Activated T-helper 2 cell treated with anti-CD3 and anti-CD28 coated beads, Interferon-gamma antibody, Interleukin-2, Interleukin-4, amounts not matched to agents 10 μg/mL and 5 μg/mL and 100 μg/mL, durations not matched to agents 14 hours and 24 hours and 36 hours (primary cell): ENCODE measurements around the gene STK33. TPM values are rescaled to one million over a fixed set of nuclear protein-coding genes. Genes with fewer than 3 reads are reported as not detected.

Source experiments
- DNase-seq: peaks from one replicate; pipeline ENCODE4 v3.0.0; 2021; ENCODE audit warnings: low spot score
- H3K27ac Mint-ChIP-seq: one replicate; pipeline ENCODE4 v1.8.0; 2021; ENCODE audit warnings: mixed read lengths
- H3K27me3 Mint-ChIP-seq: one replicate; pipeline ENCODE4 v1.8.0; 2021; ENCODE audit warnings: low read depth, mixed read lengths
- H3K36me3 Mint-ChIP-seq: one replicate; pipeline ENCODE4 v1.8.0; 2021; ENCODE audit warnings: low read depth, mixed read lengths
- H3K4me1 Mint-ChIP-seq: one replicate; pipeline ENCODE4 v1.8.0; 2021; ENCODE audit warnings: low read depth, mixed read lengths
- H3K4me3 Mint-ChIP-seq: one replicate; pipeline ENCODE4 v1.8.0; 2021; ENCODE audit warnings: low read depth, mild to moderate bottlenecking, moderate library complexity, mixed read lengths
- H3K9me3 Mint-ChIP-seq: one replicate; pipeline ENCODE4 v1.8.0; 2021; ENCODE audit warnings: mixed read lengths
- intact Hi-C: fragments of 100-400 bp; cut with micrococcal nuclease; formaldehyde crosslinking; loops from one replicate; pipeline ENCODE4 v1.15.1; 2023
- total RNA-seq: library from RNA; stranded (reverse); gene quantifications from 2 replicates; pipeline ENCODE4 v1.2.3, GENCODE V29; 2022

The STK33 gene
- total RNA-seq, 1 donor from 2014 or later, result 0.62 TPM

DNA sequence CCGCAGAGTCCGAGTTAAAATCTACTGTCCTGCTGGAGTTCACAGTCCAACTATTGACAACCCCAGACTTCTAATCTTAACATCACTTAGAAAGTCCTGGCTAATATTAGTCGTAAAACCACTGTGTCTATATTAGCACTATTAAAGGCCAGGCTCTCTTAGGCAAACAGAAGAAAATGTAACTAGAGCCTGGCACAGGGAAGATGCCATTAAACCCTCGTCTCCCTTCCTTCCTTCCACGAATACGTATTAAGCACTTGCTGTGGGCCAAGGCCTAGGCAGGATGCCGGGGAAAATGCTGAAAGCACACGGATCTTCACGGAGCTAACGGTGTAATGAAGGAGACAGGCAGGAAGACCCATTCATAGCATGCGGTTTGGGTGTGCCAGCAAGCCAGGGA, 248.8 kb downstream of the STK33 start:
- no peak overlapping the region for H3K27ac Mint-ChIP-seq
- intact Hi-C loops, result no loop called here
- no peaks in the 10 kb centered on the region for H3K27me3 Mint-ChIP-seq
- no peak for DNase-seq
- H3K36me3 Mint-ChIP-seq, result no peaks in the 10 kb centered on the region
- no peak overlapping the region for H3K4me3 Mint-ChIP-seq
- H3K4me1 Mint-ChIP-seq, result no peaks in the 10 kb centered on the region
- H3K9me3 Mint-ChIP-seq, result no peaks in the 10 kb centered on the region

DNA sequence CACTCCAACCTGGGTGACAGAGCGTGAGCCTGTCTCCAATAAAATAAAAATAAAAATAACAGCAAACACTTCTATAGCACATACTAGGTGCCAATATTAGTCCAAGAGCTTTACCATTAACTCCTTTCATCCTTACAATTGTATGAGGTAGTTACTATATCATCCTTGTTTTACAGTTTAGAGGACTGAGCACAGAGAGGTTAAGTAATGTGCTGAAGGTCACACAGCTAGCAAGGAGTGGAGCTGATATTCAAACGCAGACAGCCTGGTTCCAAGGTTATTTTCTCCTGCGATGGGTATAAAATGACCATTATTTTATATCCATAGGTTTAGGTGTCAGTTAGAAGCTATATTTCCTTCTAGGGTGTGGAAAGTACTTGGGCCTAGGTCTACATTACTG, 249.7 kb downstream of the STK33 start:
- H3K4me3 Mint-ChIP-seq, result no peak overlapping the region
- no peaks in the 10 kb centered on the region for H3K4me1 Mint-ChIP-seq
- intact Hi-C loops, result no loop called here

DNA sequence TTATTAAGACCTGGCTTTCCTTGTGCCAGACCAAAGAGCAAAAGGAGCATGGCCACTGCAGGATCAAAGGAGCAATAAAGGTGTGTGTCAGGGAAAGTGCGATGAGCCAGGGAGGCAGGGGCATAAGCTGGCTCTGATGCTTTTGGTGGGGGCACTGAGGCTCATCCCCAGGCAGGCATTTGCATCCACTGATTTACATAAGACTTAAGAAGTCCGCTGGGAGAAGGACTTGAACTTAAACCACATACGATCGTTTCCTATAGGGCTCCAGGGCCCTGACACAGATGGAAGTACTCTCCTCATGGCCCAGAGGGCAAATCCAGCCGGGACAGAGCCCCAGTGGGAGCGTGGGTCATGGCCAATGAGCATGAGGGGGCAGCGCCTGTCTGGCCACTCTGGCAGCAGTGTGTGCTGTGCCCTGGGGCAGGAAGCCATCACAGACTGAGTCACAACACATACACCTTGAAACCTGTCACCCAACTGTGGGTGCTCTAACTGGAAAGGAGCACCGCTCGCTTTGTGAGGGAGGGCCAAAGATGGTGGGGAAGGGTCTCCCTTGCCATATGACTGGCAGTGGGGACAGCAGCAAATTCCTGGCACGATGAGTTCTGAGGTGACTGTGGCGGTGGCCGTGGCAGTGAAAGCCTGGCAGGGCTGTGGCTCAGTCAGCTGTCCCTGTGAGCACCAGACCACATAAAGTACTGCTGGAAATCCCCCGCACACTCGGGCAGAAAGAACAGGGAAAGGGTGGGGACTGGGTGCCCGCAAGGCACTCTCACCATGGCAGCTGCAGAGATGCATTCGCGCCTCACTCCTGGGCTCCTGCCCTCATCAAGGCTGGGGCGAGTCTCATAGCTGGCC, 251.0 kb downstream of the STK33 start:
- Mint-ChIP-seq H3K27ac (no peak overlapping the region), H3K27me3 (no peaks in the 10 kb centered on the region), H3K36me3 (no peaks in the 10 kb centered on the region), H3K4me1 (no peaks in the 10 kb centered on the region), H3K9me3 (no peaks in the 10 kb centered on the region), H3K4me3 (no peak overlapping the region)
- no peak for DNase-seq
- intact Hi-C loops, result no loop called here

More for the DNA sequence above, 249.7 kb downstream of the STK33 start:
- Mint-ChIP-seq H3K9me3 (no peaks in the 10 kb centered on the region), H3K27ac (no peak overlapping the region), H3K27me3 (no peaks in the 10 kb centered on the region), H3K36me3 (no peaks in the 10 kb centered on the region)
- no peak for DNase-seq

DNA sequence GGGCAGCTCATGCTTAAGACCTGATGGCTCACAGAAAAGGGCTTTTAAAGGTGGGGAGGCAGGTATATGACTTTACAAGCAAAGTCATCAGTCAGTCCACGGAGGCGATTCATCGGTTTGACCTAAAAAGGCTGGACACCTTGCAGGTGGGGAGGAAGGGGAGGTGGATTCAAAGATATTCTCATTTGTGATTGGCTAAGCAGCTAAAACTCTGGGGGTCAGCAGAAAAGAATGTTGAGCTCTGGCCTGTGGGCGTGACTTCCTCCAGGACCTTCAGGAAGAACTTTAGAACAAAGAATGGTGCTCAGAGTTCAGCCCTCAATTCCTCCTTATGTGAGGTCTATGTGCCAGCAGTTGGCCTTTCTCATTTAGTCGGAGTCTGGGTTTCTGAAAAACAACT, 252.0 kb downstream of the STK33 start:
- Mint-ChIP-seq H3K27me3 (no peaks in the 10 kb centered on the region), H3K4me3 (no peak overlapping the region), H3K9me3 (no peaks in the 10 kb centered on the region), H3K27ac (no peak overlapping the region), H3K4me1 (peaks cover 5% of the 10 kb centered on the region), H3K36me3 (no peaks in the 10 kb centered on the region)
- intact Hi-C loops, result no loop called here
- DNase-seq, result no peak

Other genes with a start within 250 kb of the STK33 start
- 13.6 and 14.6 TPM in 2 replicates for gene TRIM66, start 88.4 kb upstream of the STK33 start, total RNA-seq
- gene RPL27A, start 88.6 kb upstream of the STK33 start, total RNA-seq, result 749 and 766 TPM in 2 replicates